ENCODE measurements around the gene CDH13.

- TF ChIP-seq CTCF (conservative IDR thresholded peaks at IDR 0.05; ENCODE audit: low read depth in 2 of 2) (no peak), EZH2 (IDR thresholded peaks at IDR 0.05; ENCODE audit: low read depth, unreplicated experiment) (no peak), POLR2AphosphoS5 (IDR thresholded peaks at IDR 0.05; ENCODE audit: low read depth) (no peak), CREB1 (CRISPR knock-in tag; IDR thresholded peaks at IDR 0.05; ENCODE audit: low read depth) (no peak), EZH2phosphoT487 (IDR thresholded peaks at IDR 0.05; ENCODE audit: unreplicated experiment) (no peak), ETS1 (IDR thresholded peaks at IDR 0.05) (no peak), REST (IDR thresholded peaks at IDR 0.05; ENCODE audit: unreplicated experiment) (no peak), ZNF114 (CRISPR knock-in tag; IDR thresholded peaks at IDR 0.05) (no peak), NANOG (IDR thresholded peaks at IDR 0.05; ENCODE audit: borderline replicate concordance) (no peak), JUNB (IDR thresholded peaks at IDR 0.05; ENCODE audit: unreplicated experiment) (no peak)
Measured at GRCh38 chr16:83626204-83626603, 999.4 kb downstream of the CDH13 start.

All from GM23338 (cell line).